GM06990 (cell line): ENCODE measurements around the gene ANKH.

ENCODE experiments used
- DNase-seq: peaks from one replicate; pipeline ENCODE4 v3.0.0-alpha.2; 2011; ENCODE audit not compliant: insufficient read length; ENCODE audit errors: extremely low read depth
- H3K27me3 ChIP-seq: replicated peaks from 2 replicates; pipeline ENCODE4 v1.6.0; 2011; ENCODE audit warnings: low read length; ENCODE audit not compliant: control insufficient read depth, insufficient read depth
- H3K36me3 ChIP-seq: 2 replicates; pipeline ENCODE4 v1.5.1; 2011; ENCODE audit warnings: low read length; ENCODE audit not compliant: control insufficient read depth, insufficient read depth
- H3K4me3 ChIP-seq: replicated peaks from 2 replicates; pipeline ENCODE4 v1.5.1; 2011; ENCODE audit warnings: low read depth, mild to moderate bottlenecking, control low read depth, low read length
- CTCF ChIP-seq: IDR thresholded peaks from 2 replicates; pipeline ENCODE4 v1.5.1; 2011; ENCODE audit warnings: low read length, control low read depth, mild to moderate bottlenecking, inconsistent platforms; ENCODE audit not compliant: insufficient read depth, poor library complexity, severe bottlenecking

ANKH gene

GRCh38 chr5:14777932-14778791 lies 93.4 kb downstream of the ANKH start:
- no peak for TF ChIP-seq CTCF
- no peaks in the 10 kb centered on the region for H3K27me3 ChIP-seq
- H3K36me3 ChIP-seq: no peaks in the 10 kb centered on the region
- no peak for DNase-seq
- H3K4me3 ChIP-seq: no peak overlapping the region

GRCh38 chr5:14777187-14777586 lies 94.4 kb downstream of the ANKH start:
- Histone ChIP-seq H3K4me3 (no peak overlapping the region), H3K36me3 (no peaks in the 10 kb centered on the region), H3K27me3 (no peaks in the 10 kb centered on the region)
- no peak for TF ChIP-seq CTCF
- DNase-seq: no peak

- Histone ChIP-seq H3K36me3 (no peaks in the 10 kb centered on the region), H3K4me3 (no peak overlapping the region), H3K27me3 (no peaks in the 10 kb centered on the region)
- no peak for DNase-seq
- TF ChIP-seq CTCF: no peak
Measured at GRCh38 chr5:14776602-14777001, 95.0 kb downstream of the ANKH start.

- Histone ChIP-seq H3K4me3 (no peak overlapping the region), H3K36me3 (no peaks in the 10 kb centered on the region), H3K27me3 (no peaks in the 10 kb centered on the region)
- no peak for DNase-seq
- TF ChIP-seq CTCF: no peak
Measured at GRCh38 chr5:14775857-14776256, 95.7 kb downstream of the ANKH start.

GRCh38 chr5:14773588-14773987 lies 98.0 kb downstream of the ANKH start:
- Histone ChIP-seq H3K27me3 (no peaks in the 10 kb centered on the region), H3K4me3 (no peak overlapping the region), H3K36me3 (no peaks in the 10 kb centered on the region)
- DNase-seq: no peak
- TF ChIP-seq CTCF: no peak
